Measurements from ENCODE around the gene PELO.
"Not testable (repeated sequence)": the region's sequence is repeated elsewhere in the genome, so short reads cannot be mapped to it uniquely, and the experiment has no call there.

Gene PELO

GRCh38 chr5:52817818-52818217, 30.1 kb downstream of the PELO start:
- POLR2A ChIA-PET = interaction anchor here (0.7 kb wide), 1 partner anchor 19 kb away, joined by 3 read pairs; no protein-coding TSS in a partner anchor
- DNase-seq (ENCODE audit: extremely low spot score) = no peak
- CTCF ChIA-PET = interaction anchor here (0.6 kb wide), 1 partner anchor 17 kb away, joined by 3 read pairs; no protein-coding TSS in a partner anchor
- TF ChIP-seq ZNF384 (IDR thresholded peaks at IDR 0.05) (no peak), FOXM1 (IDR thresholded peaks at IDR 0.05; ENCODE audit: borderline replicate concordance) (no peak), CTBP1 (IDR thresholded peaks at IDR 0.05; ENCODE audit: borderline replicate concordance) (no peak), HDGF (IDR thresholded peaks at IDR 0.05; ENCODE audit: borderline replicate concordance) (no peak), ELF4 (IDR thresholded peaks at IDR 0.05) (no peak), LEF1 (IDR thresholded peaks at IDR 0.05; ENCODE audit: borderline replicate concordance) (no peak)

- no peak for DNase-seq (ENCODE audit: extremely low spot score)
- ChIA-PET POLR2A (no interaction called here), CTCF (no interaction called here)
- TF ChIP-seq FOXM1 (IDR thresholded peaks at IDR 0.05; ENCODE audit: borderline replicate concordance) (no peak), TARDBP (IDR thresholded peaks at IDR 0.05) (no peak), L3MBTL2 (conservative IDR thresholded peaks at IDR 0.05) (no peak), ELF4 (IDR thresholded peaks at IDR 0.05) (no peak), CTBP1 (IDR thresholded peaks at IDR 0.05; ENCODE audit: borderline replicate concordance) (no peak), LEF1 (IDR thresholded peaks at IDR 0.05; ENCODE audit: borderline replicate concordance) (no peak), PKNOX1 (IDR thresholded peaks at IDR 0.05) (no peak), SP1 (IDR thresholded peaks at IDR 0.05) (no peak), SUZ12 (IDR thresholded peaks at IDR 0.05) (no peak), FOXK2 (IDR thresholded peaks at IDR 0.05) (no peak), NFRKB (IDR thresholded peaks at IDR 0.05) (no peak), ARNT (IDR thresholded peaks at IDR 0.05) (no peak), HDGF (IDR thresholded peaks at IDR 0.05; ENCODE audit: borderline replicate concordance) (no peak), ZNF384 (IDR thresholded peaks at IDR 0.05) (no peak), BHLHE40 (IDR thresholded peaks at IDR 0.05; ENCODE audit: borderline replicate concordance) (no peak), FOXA1 (IDR thresholded peaks at IDR 0.05) (no peak)
Observed at GRCh38 chr5:52818360-52818759, 30.6 kb downstream of the PELO start.

GRCh38 chr5:52818807-52819206, 31.1 kb downstream of the PELO start:
- CTCF ChIA-PET; DNase-seq (ENCODE audit: extremely low spot score); POLR2A ChIA-PET: not testable (repeated sequence)

- POLR2A ChIA-PET = no interaction called here
- DNase-seq (ENCODE audit: extremely low spot score) = no peak
- no peak for TF ChIP-seq FOXK2 (IDR thresholded peaks at IDR 0.05)
- no peak for TF ChIP-seq ARNT (IDR thresholded peaks at IDR 0.05)
- no peak for TF ChIP-seq ZNF384 (IDR thresholded peaks at IDR 0.05)
- TF ChIP-seq PKNOX1 (IDR thresholded peaks at IDR 0.05) = no peak
- no peak for TF ChIP-seq CTBP1 (IDR thresholded peaks at IDR 0.05; ENCODE audit: borderline replicate concordance)
- TF ChIP-seq HDGF (IDR thresholded peaks at IDR 0.05; ENCODE audit: borderline replicate concordance) = no peak
- CTCF ChIA-PET = no interaction called here
Observed at GRCh38 chr5:52821901-52822300, 34.2 kb downstream of the PELO start.

- TF ChIP-seq NFRKB (IDR thresholded peaks at IDR 0.05) = no peak
- TF ChIP-seq HDGF (IDR thresholded peaks at IDR 0.05; ENCODE audit: borderline replicate concordance) = no peak
- TF ChIP-seq SP1 (IDR thresholded peaks at IDR 0.05) = no peak
- no peak for TF ChIP-seq FOXK2 (IDR thresholded peaks at IDR 0.05)
- no peak for TF ChIP-seq ARNT (IDR thresholded peaks at IDR 0.05)
- TF ChIP-seq ZNF384 (IDR thresholded peaks at IDR 0.05) = no peak
- no peak for TF ChIP-seq FOXM1 (IDR thresholded peaks at IDR 0.05; ENCODE audit: borderline replicate concordance)
- TF ChIP-seq CTBP1 (IDR thresholded peaks at IDR 0.05; ENCODE audit: borderline replicate concordance) = no peak
- TF ChIP-seq PKNOX1 (IDR thresholded peaks at IDR 0.05) = no peak
- no peak for TF ChIP-seq SUZ12 (IDR thresholded peaks at IDR 0.05)
- TF ChIP-seq L3MBTL2 (conservative IDR thresholded peaks at IDR 0.05) = no peak
- no peak for TF ChIP-seq TARDBP (IDR thresholded peaks at IDR 0.05)
- no peak for TF ChIP-seq BHLHE40 (IDR thresholded peaks at IDR 0.05; ENCODE audit: borderline replicate concordance)
- DNase-seq (ENCODE audit: extremely low spot score) = no peak
- ChIA-PET POLR2A (no interaction called here), CTCF (no interaction called here)
Observed at GRCh38 chr5:52822437-52822836, 34.7 kb downstream of the PELO start.

- ChIA-PET POLR2A (no interaction called here), CTCF (no interaction called here)
- DNase-seq (ENCODE audit: extremely low spot score) = no peak
- TF ChIP-seq TARDBP (IDR thresholded peaks at IDR 0.05) = no peak
- no peak for TF ChIP-seq SP1 (IDR thresholded peaks at IDR 0.05)
- no peak for TF ChIP-seq PKNOX1 (IDR thresholded peaks at IDR 0.05)
- no peak for TF ChIP-seq LEF1 (IDR thresholded peaks at IDR 0.05; ENCODE audit: borderline replicate concordance)
- TF ChIP-seq NFRKB (IDR thresholded peaks at IDR 0.05) = no peak
- TF ChIP-seq FOXA1 (IDR thresholded peaks at IDR 0.05) = no peak
- TF ChIP-seq ELF4 (IDR thresholded peaks at IDR 0.05) = no peak
- TF ChIP-seq HDGF (IDR thresholded peaks at IDR 0.05; ENCODE audit: borderline replicate concordance) = no peak
- no peak for TF ChIP-seq ZNF384 (IDR thresholded peaks at IDR 0.05)
- TF ChIP-seq FOXM1 (IDR thresholded peaks at IDR 0.05; ENCODE audit: borderline replicate concordance) = no peak
- TF ChIP-seq ARNT (IDR thresholded peaks at IDR 0.05) = no peak
- TF ChIP-seq SUZ12 (IDR thresholded peaks at IDR 0.05) = no peak
- no peak for TF ChIP-seq FOXK2 (IDR thresholded peaks at IDR 0.05)
Observed at GRCh38 chr5:52824827-52825226, 37.1 kb downstream of the PELO start.

Measured in HEK293T (cell line).